Middle frontal gyrus (tissue), 1 donor: Measurements from ENCODE around the gene UVRAG.

Experiments used
- DNase-seq: peaks from one replicate; pipeline ENCODE4 v3.0.0-alpha.2; 2015; ENCODE audit warnings: low spot score; ENCODE audit errors: extremely low spot score

Gene UVRAG

GRCh38 chr11:75814677-75815344 lies at the start of gene UVRAG:
Gene UVRAG, plus strand, starts transcription at chr11:75815210. Its CDS starts 198 bp downstream, at chr11:75815408.
- peak; percentile 99 for DNase-seq

GRCh38 chr11:75766443-75767227 lies 48.4 kb upstream of the UVRAG start:
- DNase-seq: no peak

DNA sequence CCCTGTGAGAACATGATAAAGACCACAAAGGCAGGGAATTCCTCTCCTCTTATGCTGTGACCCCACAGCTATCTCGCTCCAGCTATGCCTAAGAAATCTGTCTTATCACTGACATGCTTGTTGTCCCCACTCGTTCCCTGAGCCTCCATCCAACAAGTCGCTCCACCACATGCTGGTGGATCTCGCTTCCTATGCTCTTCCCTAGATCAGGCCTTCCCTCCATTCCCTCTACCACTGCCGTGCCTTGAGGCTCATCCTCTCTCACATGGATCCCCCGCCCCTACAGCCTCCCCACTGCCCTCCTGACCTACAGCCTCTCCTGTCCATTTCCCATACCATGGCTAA lies 47.8 kb upstream of the UVRAG start:
- DNase-seq: no peak

DNA sequence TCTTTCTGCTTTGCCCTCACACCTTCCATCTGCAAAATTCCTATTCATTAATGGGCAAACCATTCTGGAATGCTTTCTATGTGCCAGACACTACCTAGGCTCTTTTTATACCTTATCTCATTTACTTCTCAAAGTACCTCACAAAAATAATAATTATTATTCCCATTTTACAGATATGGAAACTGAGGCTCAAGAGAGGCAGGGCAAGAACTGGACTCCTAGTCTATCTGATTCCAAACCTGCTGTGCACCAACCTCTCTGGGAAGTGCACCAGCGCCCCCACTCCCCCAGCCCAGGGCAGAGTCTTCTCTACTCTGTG lies 47.3 kb upstream of the UVRAG start:
- DNase-seq: no peak

DNA sequence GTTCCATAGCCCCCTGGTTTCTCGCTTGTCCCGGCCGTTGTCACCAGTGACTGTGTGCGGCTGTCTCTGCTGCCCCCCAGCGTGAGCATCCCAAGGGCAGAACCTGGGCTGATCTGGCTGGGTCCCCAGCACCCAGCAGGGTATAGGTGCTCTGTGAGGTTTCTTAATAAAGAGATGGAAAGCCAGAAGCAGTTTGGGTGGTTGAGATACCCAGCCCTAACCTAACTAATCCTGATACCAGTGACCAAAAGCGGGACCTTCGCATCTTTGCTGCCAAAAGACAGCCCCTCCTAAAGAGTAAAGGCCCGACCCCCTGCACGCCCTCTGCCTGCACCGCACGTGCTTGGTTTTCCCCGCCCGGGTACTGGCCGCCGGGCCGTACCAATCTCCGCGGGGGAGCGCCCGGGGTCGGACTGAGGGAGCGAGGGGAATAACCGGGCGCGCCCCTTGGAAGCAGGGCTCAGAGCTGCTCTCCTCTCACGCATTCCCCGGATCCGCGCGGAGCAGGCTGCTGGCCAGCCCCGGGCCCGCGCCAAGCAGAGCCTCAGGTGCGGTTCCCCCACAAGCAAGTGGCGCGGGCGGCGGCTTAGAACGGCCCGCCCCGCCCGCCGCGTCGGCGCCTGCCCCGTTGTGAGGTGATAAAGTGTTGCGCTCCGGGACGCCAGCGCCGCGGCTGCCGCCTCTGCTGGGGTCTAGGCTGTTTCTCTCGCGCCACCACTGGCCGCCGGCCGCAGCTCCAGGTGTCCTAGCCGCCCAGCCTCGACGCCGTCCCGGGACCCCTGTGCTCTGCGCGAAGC lies 46.7 kb upstream of the UVRAG start, which contains the start of gene DGAT2:
Gene DGAT2 (plus strand): TSS at position 667 of the 797 bp plus-strand sequence. CDS start 214 bp downstream, outside the sequence.
- no peak for DNase-seq

- DNase-seq: no peak
Observed at GRCh38 chr11:75768909-75769771, 45.9 kb upstream of the UVRAG start.

DNA sequence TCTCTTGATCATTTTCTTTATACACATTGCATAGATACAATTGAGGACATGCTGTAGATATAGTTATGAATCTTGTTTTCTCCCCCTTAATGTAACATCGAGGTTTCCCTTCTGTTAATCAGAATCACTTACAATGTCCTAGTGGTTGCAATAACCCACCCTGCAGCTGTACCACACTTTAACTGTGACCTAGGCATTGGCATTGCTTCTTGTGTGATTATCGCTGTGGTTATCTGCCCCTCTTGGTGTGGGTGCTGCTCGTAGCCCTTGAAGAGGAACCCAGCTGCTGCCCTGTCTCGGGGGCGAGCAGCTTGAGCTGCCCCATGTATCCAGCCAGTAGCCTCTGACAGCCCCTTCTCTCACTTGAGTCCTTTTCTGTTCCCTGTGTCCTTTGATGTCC lies 44.9 kb upstream of the UVRAG start:
- no peak for DNase-seq

DNA sequence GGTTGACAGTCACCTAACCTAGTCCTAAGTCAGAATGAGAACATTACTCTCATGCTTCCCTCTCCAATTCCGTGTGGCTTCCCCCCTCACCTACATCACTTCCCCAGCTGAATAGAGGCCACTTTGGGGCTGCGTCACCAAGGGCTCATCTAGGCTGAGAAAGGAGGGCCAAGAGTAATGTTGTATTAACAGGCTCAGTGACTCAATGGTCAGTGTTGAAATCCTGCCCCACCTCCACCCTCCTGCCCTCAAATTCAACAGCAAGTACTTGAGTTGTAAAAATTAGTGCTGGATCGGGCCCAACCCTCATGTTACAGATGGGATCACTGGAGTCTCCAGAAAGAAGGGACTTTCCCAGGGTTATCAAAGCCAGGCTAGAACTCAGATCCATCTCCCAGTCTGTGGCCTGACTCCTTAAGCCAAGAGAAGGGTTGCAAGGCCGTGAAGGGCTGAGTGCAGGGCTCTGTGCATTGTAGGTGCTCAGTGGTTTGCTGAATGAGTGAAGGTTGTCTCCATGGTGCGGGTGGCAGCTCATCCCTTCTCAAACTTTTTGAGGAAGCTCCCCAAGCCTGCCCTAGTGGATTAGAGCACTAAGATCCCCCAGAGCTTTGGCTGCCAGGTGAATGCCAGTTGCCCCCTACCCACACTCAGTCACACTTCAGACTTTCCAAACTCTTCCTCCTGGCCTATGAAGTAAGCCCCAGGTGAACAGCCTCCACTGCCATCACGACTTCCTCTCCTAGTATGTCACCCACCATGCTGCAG lies 43.2 kb upstream of the UVRAG start:
- DNase-seq: no peak

- no peak for DNase-seq
Observed at GRCh38 chr11:75773595-75774353, 41.2 kb upstream of the UVRAG start.

DNA sequence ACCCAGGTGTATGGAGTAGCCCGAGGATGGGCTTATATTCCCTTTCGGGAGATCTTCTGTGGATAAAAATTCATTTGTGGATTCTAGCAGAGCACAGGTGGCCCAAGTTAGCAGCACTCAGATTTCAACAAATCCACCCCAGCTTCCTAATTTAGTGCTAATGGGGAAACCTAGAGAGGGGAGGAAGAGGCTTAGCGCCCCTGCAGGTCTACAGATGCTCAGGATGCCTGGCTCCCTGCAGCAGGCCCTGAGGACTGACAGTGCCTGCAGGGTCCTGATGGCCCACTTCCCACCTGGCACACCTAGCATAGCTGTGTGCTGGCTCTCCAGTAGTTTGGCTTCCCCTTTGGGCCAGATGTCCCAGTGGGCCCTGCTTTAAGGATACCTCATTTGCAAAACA lies 40.0 kb upstream of the UVRAG start:
- no peak for DNase-seq

DNA sequence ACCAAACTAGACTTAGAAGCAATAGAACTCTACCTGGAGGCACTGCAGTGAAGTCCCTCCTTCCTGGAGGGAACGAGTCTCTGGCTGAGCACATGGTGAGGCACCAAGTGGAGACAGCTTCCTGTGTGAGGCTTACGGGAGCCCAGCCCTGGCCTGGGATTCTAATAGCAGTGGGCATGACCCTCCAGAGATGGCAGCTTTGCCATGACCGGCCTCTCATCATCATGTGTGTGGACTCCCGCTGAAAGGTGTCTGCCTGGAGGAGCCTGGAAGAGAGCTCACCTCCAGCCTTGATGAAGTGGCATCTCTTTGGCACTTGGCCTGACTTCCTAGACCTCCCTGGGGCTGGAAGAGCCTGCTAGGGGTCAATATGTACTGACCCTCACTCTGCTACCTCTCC lies 38.5 kb upstream of the UVRAG start:
- DNase-seq: no peak

- DNase-seq: no peak
Observed at GRCh38 chr11:75777461-75778110, 37.4 kb upstream of the UVRAG start.

- DNase-seq: no peak
Observed at GRCh38 chr11:75778962-75779361, 36.0 kb upstream of the UVRAG start.

- no peak for DNase-seq
Observed at GRCh38 chr11:75779960-75780359, 35.0 kb upstream of the UVRAG start.

DNA sequence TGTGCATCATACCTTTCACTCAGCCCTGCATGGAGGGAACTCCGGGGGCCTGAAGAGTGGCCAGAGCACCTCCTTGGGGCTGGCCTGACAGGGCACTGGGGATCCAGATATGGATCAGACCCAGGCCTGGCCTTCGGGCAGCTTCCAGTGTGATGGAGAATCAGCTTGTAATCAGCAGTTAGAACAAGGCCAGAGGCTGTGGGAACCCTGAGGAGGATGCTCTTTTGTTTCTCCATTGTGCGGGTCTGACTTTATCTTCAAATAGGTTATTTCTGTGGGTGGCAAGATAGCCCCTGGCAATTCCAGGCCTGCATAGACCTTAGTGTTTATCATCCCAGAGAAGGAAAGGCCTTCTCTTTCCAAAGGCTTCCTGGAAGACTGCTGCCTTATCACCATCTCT lies 34.1 kb upstream of the UVRAG start:
- DNase-seq: no peak

DNA sequence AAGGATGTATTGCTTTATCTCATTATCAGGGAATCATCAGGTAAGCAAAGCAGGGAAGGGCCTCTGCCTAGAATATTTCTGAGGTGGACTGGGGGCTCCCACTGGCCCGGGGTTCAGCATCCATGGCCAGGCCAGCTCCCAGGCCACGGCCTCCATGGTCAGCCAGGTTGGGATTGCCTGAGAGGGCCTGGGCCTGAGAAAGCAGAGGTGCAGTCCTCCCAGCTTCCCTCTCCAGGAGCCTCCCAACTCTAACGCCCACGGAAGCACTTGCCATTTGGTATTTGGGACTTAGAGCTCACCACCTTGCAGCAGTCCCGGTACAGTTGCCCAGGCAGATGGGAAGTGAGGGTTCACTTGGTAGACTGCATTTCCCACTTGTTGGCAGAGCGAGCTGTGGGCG lies 33.7 kb upstream of the UVRAG start:
- no peak for DNase-seq

GRCh38 chr11:75781831-75782230 lies 33.2 kb upstream of the UVRAG start:
- no peak for DNase-seq

GRCh38 chr11:75782540-75783263 lies 32.3 kb upstream of the UVRAG start:
- no peak for DNase-seq
